ENCODE results near the gene CFC1. TPM values are rescaled to one million over a fixed set of nuclear protein-coding genes. Genes with fewer than 3 reads are reported as not detected.
"Not testable (repeated sequence)": the region's sequence is repeated elsewhere in the genome, so short reads cannot be mapped to it uniquely, and the experiment has no call there.

The CFC1 gene
- total RNA-seq, 1 experiment from 2014 or later, result not detected

- H3K27me3 Mint-ChIP-seq (ENCODE audit: low read depth); POLR2A ChIA-PET; H3K27ac Mint-ChIP-seq; ATAC-seq; CTCF ChIA-PET; H3K4me1 Mint-ChIP-seq; H3K9me3 Mint-ChIP-seq; H3K4me3 Mint-ChIP-seq; H3K36me3 Mint-ChIP-seq; DNase-seq (ENCODE audit: low spot score): not testable (repeated sequence)
These were observed 21.8 kb downstream of the CFC1 start for GRCh38 chr2:130577559-130577958.

- ATAC-seq; H3K27ac Mint-ChIP-seq; DNase-seq (ENCODE audit: low spot score); H3K9me3 Mint-ChIP-seq; H3K4me3 Mint-ChIP-seq; H3K27me3 Mint-ChIP-seq (ENCODE audit: low read depth); POLR2A ChIA-PET; H3K4me1 Mint-ChIP-seq; CTCF ChIA-PET; H3K36me3 Mint-ChIP-seq: not testable (repeated sequence)
These were observed 23.1 kb downstream of the CFC1 start for GRCh38 chr2:130576209-130576784.

GRCh38 chr2:130574230-130574629 lies 25.1 kb downstream of the CFC1 start:
- H3K27ac Mint-ChIP-seq; H3K9me3 Mint-ChIP-seq; POLR2A ChIA-PET; H3K4me1 Mint-ChIP-seq; CTCF ChIA-PET; DNase-seq (ENCODE audit: low spot score); ATAC-seq; H3K27me3 Mint-ChIP-seq (ENCODE audit: low read depth); H3K4me3 Mint-ChIP-seq; H3K36me3 Mint-ChIP-seq: not testable (repeated sequence)

GRCh38 chr2:130571929-130572328 lies 27.4 kb downstream of the CFC1 start:
- H3K27me3 Mint-ChIP-seq (ENCODE audit: low read depth); H3K27ac Mint-ChIP-seq; H3K4me3 Mint-ChIP-seq; POLR2A ChIA-PET; H3K4me1 Mint-ChIP-seq; ATAC-seq; H3K9me3 Mint-ChIP-seq; CTCF ChIA-PET; H3K36me3 Mint-ChIP-seq; DNase-seq (ENCODE audit: low spot score): not testable (repeated sequence)

GRCh38 chr2:130566165-130566564 lies 33.2 kb downstream of the CFC1 start:
- H3K27ac Mint-ChIP-seq; ATAC-seq; POLR2A ChIA-PET; CTCF ChIA-PET; H3K27me3 Mint-ChIP-seq (ENCODE audit: low read depth); H3K36me3 Mint-ChIP-seq; H3K4me3 Mint-ChIP-seq; H3K4me1 Mint-ChIP-seq; H3K9me3 Mint-ChIP-seq; DNase-seq (ENCODE audit: low spot score): not testable (repeated sequence)

- H3K27ac Mint-ChIP-seq; H3K36me3 Mint-ChIP-seq; H3K27me3 Mint-ChIP-seq (ENCODE audit: low read depth); H3K9me3 Mint-ChIP-seq; CTCF ChIA-PET; DNase-seq (ENCODE audit: low spot score); POLR2A ChIA-PET; H3K4me1 Mint-ChIP-seq; ATAC-seq; H3K4me3 Mint-ChIP-seq: not testable (repeated sequence)
These were observed 42.9 kb downstream of the CFC1 start for GRCh38 chr2:130556441-130556840.

- H3K27me3 Mint-ChIP-seq (ENCODE audit: low read depth); H3K36me3 Mint-ChIP-seq; POLR2A ChIA-PET; ATAC-seq; H3K4me1 Mint-ChIP-seq; H3K4me3 Mint-ChIP-seq; H3K27ac Mint-ChIP-seq; DNase-seq (ENCODE audit: low spot score); CTCF ChIA-PET; H3K9me3 Mint-ChIP-seq: not testable (repeated sequence)
These were observed 45.2 kb downstream of the CFC1 start for GRCh38 chr2:130554178-130554577.

GRCh38 chr2:130549475-130549874 lies 49.9 kb downstream of the CFC1 start:
- H3K36me3 Mint-ChIP-seq; CTCF ChIA-PET; H3K9me3 Mint-ChIP-seq; ATAC-seq; H3K27ac Mint-ChIP-seq; H3K27me3 Mint-ChIP-seq (ENCODE audit: low read depth); H3K4me3 Mint-ChIP-seq; H3K4me1 Mint-ChIP-seq; POLR2A ChIA-PET; DNase-seq (ENCODE audit: low spot score): not testable (repeated sequence)

- H3K4me1 Mint-ChIP-seq; H3K9me3 Mint-ChIP-seq; H3K27me3 Mint-ChIP-seq (ENCODE audit: low read depth); POLR2A ChIA-PET; H3K36me3 Mint-ChIP-seq; DNase-seq (ENCODE audit: low spot score); ATAC-seq; H3K4me3 Mint-ChIP-seq; H3K27ac Mint-ChIP-seq; CTCF ChIA-PET: not testable (repeated sequence)
These were observed 51.0 kb downstream of the CFC1 start for GRCh38 chr2:130548418-130548817.

- H3K27me3 Mint-ChIP-seq (ENCODE audit: low read depth); H3K4me1 Mint-ChIP-seq; CTCF ChIA-PET; DNase-seq (ENCODE audit: low spot score); ATAC-seq; H3K27ac Mint-ChIP-seq; POLR2A ChIA-PET; H3K4me3 Mint-ChIP-seq; H3K9me3 Mint-ChIP-seq; H3K36me3 Mint-ChIP-seq: not testable (repeated sequence)
These were observed 54.4 kb downstream of the CFC1 start for GRCh38 chr2:130544978-130545377.

- H3K27me3 Mint-ChIP-seq (ENCODE audit: low read depth); H3K4me1 Mint-ChIP-seq; POLR2A ChIA-PET; DNase-seq (ENCODE audit: low spot score); CTCF ChIA-PET; H3K36me3 Mint-ChIP-seq; ATAC-seq; H3K9me3 Mint-ChIP-seq; H3K4me3 Mint-ChIP-seq; H3K27ac Mint-ChIP-seq: not testable (repeated sequence)
These were observed 55.4 kb downstream of the CFC1 start for GRCh38 chr2:130543785-130544528.

- DNase-seq (ENCODE audit: low spot score); CTCF ChIA-PET; H3K27me3 Mint-ChIP-seq (ENCODE audit: low read depth); H3K4me1 Mint-ChIP-seq; H3K4me3 Mint-ChIP-seq; H3K27ac Mint-ChIP-seq; ATAC-seq; H3K9me3 Mint-ChIP-seq; POLR2A ChIA-PET; H3K36me3 Mint-ChIP-seq: not testable (repeated sequence)
These were observed 56.6 kb downstream of the CFC1 start for GRCh38 chr2:130542789-130543188.
